VCaP (cell line): ENCODE measurements around the gene MIER3.

Experiments used
- H3K27ac ChIP-seq: fragments of 450-650 bp; 2 replicates; pipeline ENCODE4 v1.5.1; 2017
- TF ChIP-seq, protein P1 (sequence below): fragments of 450-650 bp; conservative IDR thresholded peaks from 2 replicates; pipeline ENCODE4 v1.5.1; 2017; ENCODE audit warnings: mild to moderate bottlenecking, moderate library complexity

MIER3 gene

GRCh38 chr5:56951946-56952691 lies at the start of gene MIER3:
Gene MIER3 (minus strand): TSS chr5:56952123. CDS start chr5:56952102, 21 bp downstream.
- H3K27ac ChIP-seq: peak within 1 kb of the TSS; percentile 90
- TF ChIP-seq, protein P1, sequence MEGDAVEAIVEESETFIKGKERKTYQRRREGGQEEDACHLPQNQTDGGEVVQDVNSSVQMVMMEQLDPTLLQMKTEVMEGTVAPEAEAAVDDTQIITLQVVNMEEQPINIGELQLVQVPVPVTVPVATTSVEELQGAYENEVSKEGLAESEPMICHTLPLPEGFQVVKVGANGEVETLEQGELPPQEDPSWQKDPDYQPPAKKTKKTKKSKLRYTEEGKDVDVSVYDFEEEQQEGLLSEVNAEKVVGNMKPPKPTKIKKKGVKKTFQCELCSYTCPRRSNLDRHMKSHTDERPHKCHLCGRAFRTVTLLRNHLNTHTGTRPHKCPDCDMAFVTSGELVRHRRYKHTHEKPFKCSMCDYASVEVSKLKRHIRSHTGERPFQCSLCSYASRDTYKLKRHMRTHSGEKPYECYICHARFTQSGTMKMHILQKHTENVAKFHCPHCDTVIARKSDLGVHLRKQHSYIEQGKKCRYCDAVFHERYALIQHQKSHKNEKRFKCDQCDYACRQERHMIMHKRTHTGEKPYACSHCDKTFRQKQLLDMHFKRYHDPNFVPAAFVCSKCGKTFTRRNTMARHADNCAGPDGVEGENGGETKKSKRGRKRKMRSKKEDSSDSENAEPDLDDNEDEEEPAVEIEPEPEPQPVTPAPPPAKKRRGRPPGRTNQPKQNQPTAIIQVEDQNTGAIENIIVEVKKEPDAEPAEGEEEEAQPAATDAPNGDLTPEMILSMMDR: no peak

GRCh38 chr5:56995596-56995995 lies 43.7 kb upstream of the MIER3 start:
- TF ChIP-seq, protein P1: no peak
- H3K27ac ChIP-seq: no peak overlapping the region

- no peak overlapping the region for H3K27ac ChIP-seq
- TF ChIP-seq, protein P1: no peak
These were observed 41.3 kb upstream of the MIER3 start for GRCh38 chr5:56993241-56993640.

GRCh38 chr5:56989676-56990075 lies 37.8 kb upstream of the MIER3 start:
- TF ChIP-seq, protein P1: no peak
- no peak overlapping the region for H3K27ac ChIP-seq

DNA sequence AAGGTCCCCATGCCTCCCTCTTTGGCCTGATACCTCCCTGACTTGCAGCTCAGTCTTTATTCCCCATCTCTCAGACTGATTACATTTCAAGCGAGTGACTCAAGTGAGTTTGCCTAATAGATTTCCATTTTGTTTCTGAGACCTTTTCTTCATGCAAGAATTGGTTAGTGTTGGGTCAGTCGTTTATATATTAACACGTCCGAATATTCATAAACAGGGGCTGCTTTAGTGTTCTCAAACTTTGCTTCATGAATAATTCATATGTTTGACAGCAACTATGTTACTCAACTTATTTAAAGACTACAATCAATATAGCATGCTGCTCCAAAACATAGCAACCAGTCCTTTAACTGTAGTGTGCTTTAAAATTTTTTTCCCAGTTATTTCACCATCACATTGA lies 36.6 kb upstream of the MIER3 start:
- TF ChIP-seq, protein P1: no peak

DNA sequence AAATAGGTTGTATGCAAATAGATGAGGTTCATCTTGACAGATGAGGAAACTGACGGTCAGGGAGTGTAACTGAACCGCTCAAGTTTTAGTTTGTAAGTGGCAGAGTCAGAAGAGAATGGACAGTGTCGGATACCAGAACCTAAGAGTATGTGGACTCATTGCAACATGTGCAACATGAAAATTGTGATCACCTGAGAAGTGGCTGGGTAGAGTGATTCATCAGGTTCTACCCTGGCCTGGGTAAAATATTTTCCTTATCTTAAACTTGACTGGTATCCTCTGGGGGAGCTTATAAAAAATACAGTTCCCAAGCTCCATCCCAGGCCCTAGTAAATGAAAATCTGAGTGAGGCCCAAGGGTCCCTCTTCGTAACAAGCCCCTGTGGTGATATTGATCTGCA lies 35.2 kb upstream of the MIER3 start:
- H3K27ac ChIP-seq: no peak overlapping the region
- TF ChIP-seq, protein P1: no peak

More for the DNA sequence above, 36.6 kb upstream of the MIER3 start:
- no peak overlapping the region for H3K27ac ChIP-seq

DNA sequence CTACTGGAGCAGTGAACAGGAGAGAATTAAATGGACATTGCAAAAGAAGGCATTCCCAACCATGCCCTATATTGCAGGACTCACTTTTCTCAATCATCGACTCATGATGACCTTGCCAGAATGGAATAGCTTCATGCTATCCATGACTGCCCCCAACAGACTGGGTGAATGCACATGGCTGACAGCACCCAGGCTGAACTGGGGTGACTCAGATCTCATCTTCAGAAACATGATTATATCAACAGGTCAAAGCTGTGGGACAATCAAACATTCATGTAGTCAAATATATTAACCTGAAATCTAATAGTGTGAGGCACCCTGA lies 34.7 kb upstream of the MIER3 start:
- TF ChIP-seq, protein P1: no peak
- H3K27ac ChIP-seq: no peak overlapping the region
